Upper lobe of left lung (tissue), 6 donors: ENCODE data around the gene PTPN5. TPM values are rescaled to one million over a fixed set of nuclear protein-coding genes. Genes with fewer than 3 reads are reported as not detected.

ENCODE experiments used
- ATAC-seq, 2 donors: fragments of 200-7000 bp; cut with Tn5 transposase; one replicate each; pipeline ENCODE4 v1.9.1; 2022; ENCODE audit warnings: mild to moderate bottlenecking in 2 of 2, moderate library complexity in 2 of 2; ENCODE audit not compliant: low FRiP score in 2 of 2
- DNase-seq, 2 donors: peaks; one replicate each; pipeline ENCODE4 v3.0.0-alpha.2; 2019 to 2020
- H3K27ac ChIP-seq, 4 donors: fragments of 200-600 bp; sonication (generic); one replicate each; pipeline ENCODE4 v1.5.1; 2016 to 2019
- H3K27me3 ChIP-seq, 4 donors: fragments of 200-600 bp; sonication (generic); one replicate each; pipeline ENCODE4 v1.5.1; 2017 to 2019
- H3K36me3 ChIP-seq, 4 donors: fragments of 200-600 bp; sonication (generic); one replicate each; pipeline ENCODE4 v1.5.1; 2016 to 2019
- H3K4me1 ChIP-seq, 4 donors: fragments of 200-600 bp; sonication (generic); one replicate each; pipeline ENCODE4 v1.5.1; 2018 to 2019
- H3K4me3 ChIP-seq, 4 donors: fragments of 200-600 bp; sonication (generic); one replicate each; pipeline ENCODE4 v1.5.1; 2017 to 2019; ENCODE audit warnings: mild to moderate bottlenecking in 2 of 4, moderate library complexity in 1 of 4
- H3K9me3 ChIP-seq, 4 donors: fragments of 200-600 bp; sonication (generic); one replicate each; pipeline ENCODE4 v1.5.1; 2018 to 2019
- CTCF ChIP-seq, 6 experiments: fragments of 450-650 bp in 4 of 6; fragments of 200-600 bp in 2 of 6; sonication (generic) in 2 of 6; IDR thresholded peaks; one replicate each; pipeline ENCODE4 v1.5.1; 2016 to 2019; ENCODE audit warnings: antibody characterized with exemption in 6 of 6
- EP300 ChIP-seq, 4 donors: sonication (generic); formaldehyde crosslinking; IDR thresholded peaks; one replicate each; pipeline ENCODE4 v1.5.1; 2017; ENCODE audit warnings: antibody characterized with exemption in 4 of 4, control low read depth in 2 of 4
- POLR2A ChIP-seq, 4 donors: fragments of 450-650 bp; IDR thresholded peaks; one replicate each; pipeline ENCODE4 v1.5.1; 2016 to 2017; ENCODE audit warnings: antibody characterized with exemption in 4 of 4, mild to moderate bottlenecking in 2 of 4
- POLR2AphosphoS5 ChIP-seq, 2 donors: sonication (generic); formaldehyde crosslinking; IDR thresholded peaks; one replicate each; pipeline ENCODE4 v1.5.1; 2017; ENCODE audit warnings: antibody characterized with exemption in 2 of 2
- WGBS, 2 donors: methylation state at CpG; one replicate each; pipeline ENCODE4 v1.1.5; 2017 to 2018; 5-methylcytosine and 5-hydroxymethylcytosine counted together
- total RNA-seq, 6 donors: library from RNA; depleted of rRNA in 4 of 6; stranded (reverse); fragments of >200 nt in 4 of 6; gene quantifications; one replicate each; pipeline versions ENCODE4 v1.1.0 to v1.2.1, GENCODE V29; 2016 to 2021
- donor health status: DM: no; HTN: no; CAD: no; lungs with moderate emphysema.
- donor health status: DM: no; HTN: yes; CAD: no; lungs with severe emphysema.

The PTPN5 gene
- total RNA-seq, 6 donors from 2014 or later, result 0.31 to 1.8 (median 1.0) TPM; not detected in 2

GRCh38 chr11:18737642-18738041 is 54.0 kb downstream of the PTPN5 start:
- Histone ChIP-seq H3K27me3 (no peaks in the 10 kb centered on the region), H3K36me3 (no peaks in the 10 kb centered on the region), H3K4me3 (no peak overlapping the region), H3K4me1 (no peaks in the 10 kb centered on the region), H3K27ac (no peak overlapping the region), H3K9me3 (no peaks in the 10 kb centered on the region)
- ATAC-seq (no peak), DNase-seq (no peak)
- 82 to 83% methylated on average over 5 to 7 of the region's 8 CpGs for WGBS, 2 donors
- no peak for TF ChIP-seq POLR2AphosphoS5 (IDR thresholded peaks at IDR 0.05)
- no peak for TF ChIP-seq EP300 (IDR thresholded peaks at IDR 0.05)
- TF ChIP-seq CTCF (IDR thresholded peaks at IDR 0.05), result no peak
- TF ChIP-seq POLR2A (IDR thresholded peaks at IDR 0.05), result no peak

- no peaks in the 10 kb centered on the region for H3K27me3 ChIP-seq
- 68 to 71% methylated on average over 7 to 10 of the region's 10 CpGs for WGBS, 2 donors
- H3K4me1 ChIP-seq, result no peaks in the 10 kb centered on the region
- H3K4me3 ChIP-seq, result no peak overlapping the region
- ATAC-seq, result no peak
- DNase-seq, result no peak
- no peaks in the 10 kb centered on the region for H3K9me3 ChIP-seq
- TF ChIP-seq POLR2A (IDR thresholded peaks at IDR 0.05), result no peak
- TF ChIP-seq EP300 (IDR thresholded peaks at IDR 0.05), result no peak
- TF ChIP-seq CTCF (IDR thresholded peaks at IDR 0.05), result no peak
- TF ChIP-seq POLR2AphosphoS5 (IDR thresholded peaks at IDR 0.05), result no peak
- no peaks in the 10 kb centered on the region for H3K36me3 ChIP-seq
- H3K27ac ChIP-seq, result no peak overlapping the region
Measured at GRCh38 chr11:18736590-18737148, 54.9 kb downstream of the PTPN5 start.

GRCh38 chr11:18733202-18733601 is 58.4 kb downstream of the PTPN5 start:
- no peak for ATAC-seq
- WGBS, 2 donors, result 85 to 87% methylated on average over 6 to 16 of the region's 16 CpGs

GRCh38 chr11:18731949-18732821 is 59.4 kb downstream of the PTPN5 start:
- ATAC-seq, result peak in 1 of 2 donors; percentile 71
- Histone ChIP-seq H3K9me3 (no peaks in the 10 kb centered on the region), H3K4me3 (no peak overlapping the region), H3K27me3 (no peaks in the 10 kb centered on the region), H3K36me3 (no peaks in the 10 kb centered on the region), H3K4me1 (no peaks in the 10 kb centered on the region), H3K27ac (no peak overlapping the region)
- TF ChIP-seq POLR2AphosphoS5 (IDR thresholded peaks at IDR 0.05) (no peak), POLR2A (IDR thresholded peaks at IDR 0.05) (no peak), CTCF (IDR thresholded peaks at IDR 0.05) (peak; percentile 77 to 96 (median 83)), EP300 (IDR thresholded peaks at IDR 0.05) (no peak)
- DNase-seq, result peak in 1 of 2 donors; percentile 29
- 77 to 80% methylated on average over 11 of the region's 11 CpGs for WGBS, 2 donors

More at GRCh38 chr11:18733202-18733601, 58.4 kb downstream of the PTPN5 start:
- Histone ChIP-seq H3K36me3 (no peaks in the 10 kb centered on the region), H3K9me3 (no peaks in the 10 kb centered on the region), H3K4me3 (no peak overlapping the region), H3K4me1 (no peaks in the 10 kb centered on the region), H3K27me3 (no peaks in the 10 kb centered on the region), H3K27ac (no peak overlapping the region)
- DNase-seq, result peak in 1 of 2 donors; percentile 52
- TF ChIP-seq POLR2A (IDR thresholded peaks at IDR 0.05), result no peak
- TF ChIP-seq CTCF (IDR thresholded peaks at IDR 0.05), result no peak
- TF ChIP-seq EP300 (IDR thresholded peaks at IDR 0.05), result no peak
- TF ChIP-seq POLR2AphosphoS5 (IDR thresholded peaks at IDR 0.05), result no peak
